WTC11 (cell line): ENCODE results near the gene PARD3B. TPM values are rescaled to one million over a fixed set of nuclear protein-coding genes. Genes with fewer than 3 reads are reported as not detected.

Source experiments
- ATAC-seq: fragments of 200-7000 bp; cut with Tn5 transposase; 2 replicates; pipeline ENCODE4 v1.10.0; 2021; ENCODE audit warnings: mild to moderate bottlenecking, moderate library complexity
- CTCF ChIA-PET: fragments of 300-600 bp; sonication (Branson Sonifier 250); formaldehyde crosslinking; loops from one replicate; lab custom pipeline; 2021; ENCODE audit warnings: antibody characterized with exemption; lab: Charles Lee
- POLR2A ChIA-PET: fragments of 350-600 bp; sonication (Branson Sonifier 250); formaldehyde crosslinking; loops from one replicate; lab custom pipeline; 2021; ENCODE audit warnings: antibody characterized with exemption; lab: Charles Lee
- DNase-seq: peaks from one replicate; pipeline ENCODE4 v3.0.0; 2021; ENCODE audit warnings: low spot score
- H3K27ac Mint-ChIP-seq: 2 replicates; pipeline ENCODE4 v1.8.0; 2021; ENCODE audit warnings: mixed read lengths
- H3K27me3 Mint-ChIP-seq: 2 replicates; pipeline ENCODE4 v1.8.0; 2021; ENCODE audit warnings: low read depth, mild to moderate bottlenecking, moderate library complexity, mixed read lengths
- H3K36me3 Mint-ChIP-seq: 2 replicates; pipeline ENCODE4 v1.8.0; 2021; ENCODE audit warnings: mixed read lengths
- H3K4me1 Mint-ChIP-seq: 2 replicates; pipeline ENCODE4 v1.8.0; 2022; ENCODE audit warnings: mixed read lengths
- H3K4me3 Mint-ChIP-seq: 2 replicates; pipeline ENCODE4 v1.8.0; 2021; ENCODE audit warnings: mild to moderate bottlenecking, moderate library complexity, mixed read lengths
- H3K9me3 Mint-ChIP-seq: 2 replicates; pipeline ENCODE4 v1.8.0; 2021; ENCODE audit warnings: mixed read lengths
- ELF4 ChIP-seq: sonication (generic); formaldehyde crosslinking; IDR thresholded peaks from 2 replicates; pipeline ENCODE4 v1.8.1; 2022; ENCODE audit warnings: low read depth, mild to moderate bottlenecking, moderate library complexity, missing genetic modification reagents
- FOXP1 ChIP-seq: sonication (generic); formaldehyde crosslinking; IDR thresholded peaks from 2 replicates; pipeline ENCODE4 v1.8.0; 2022; ENCODE audit warnings: missing genetic modification reagents, mild to moderate bottlenecking, moderate library complexity, borderline replicate concordance
- GRHL2 ChIP-seq: fragments of 250-450 bp; sonication (Bioruptor Pico); IDR thresholded peaks from 2 replicates; pipeline ENCODE4 v1.8.0; 2022; ENCODE audit warnings: mild to moderate bottlenecking, moderate library complexity; ENCODE audit not compliant: insufficient replicate concordance, severe bottlenecking
- JAZF1 ChIP-seq: fragments of 250-450 bp; sonication (Bioruptor Pico); IDR thresholded peaks from 2 replicates; pipeline ENCODE4 v1.9.0; 2021; ENCODE audit warnings: moderate library complexity, mild to moderate bottlenecking, inconsistent platforms
- NR2C2 ChIP-seq: sonication (generic); formaldehyde crosslinking; IDR thresholded peaks from 2 replicates; pipeline ENCODE4 v1.8.0; 2022; ENCODE audit warnings: mild to moderate bottlenecking, missing genetic modification reagents
- SMAD3 ChIP-seq: sonication (generic); formaldehyde crosslinking; IDR thresholded peaks from 2 replicates; pipeline ENCODE4 v1.8.0; 2022; ENCODE audit warnings: missing genetic modification reagents, mild to moderate bottlenecking, borderline replicate concordance
- TCF7 ChIP-seq: sonication (generic); formaldehyde crosslinking; IDR thresholded peaks from 2 replicates; pipeline ENCODE4 v1.8.0; 2022; ENCODE audit warnings: mild to moderate bottlenecking, low read depth, missing genetic modification reagents, moderate library complexity
- TP53 ChIP-seq: sonication (generic); formaldehyde crosslinking; IDR thresholded peaks from 2 replicates; pipeline ENCODE4 v1.8.1; 2023; ENCODE audit warnings: mild to moderate bottlenecking, missing genetic modification reagents
- ZNF121 ChIP-seq: sonication (generic); formaldehyde crosslinking; IDR thresholded peaks from 2 replicates; pipeline ENCODE4 v1.8.0; 2023; ENCODE audit warnings: missing genetic modification reagents
- ZNF232 ChIP-seq: sonication (generic); formaldehyde crosslinking; IDR thresholded peaks from 2 replicates; pipeline ENCODE4 v1.8.0; 2022; ENCODE audit warnings: mild to moderate bottlenecking, missing genetic modification reagents
- ZNF263 ChIP-seq: sonication (generic); formaldehyde crosslinking; IDR thresholded peaks from 2 replicates; pipeline ENCODE4 v1.8.1; 2022; ENCODE audit warnings: low read depth, mild to moderate bottlenecking, moderate library complexity, missing genetic modification reagents
- ZNF396 ChIP-seq: fragments of 250-450 bp; sonication (Bioruptor Pico); IDR thresholded peaks from 2 replicates; pipeline ENCODE4 v1.8.0; 2021; ENCODE audit warnings: mild to moderate bottlenecking, moderate library complexity, borderline replicate concordance
- ZNF671 ChIP-seq: fragments of 250-450 bp; sonication (Bioruptor Pico); IDR thresholded peaks from 2 replicates; pipeline ENCODE4 v1.8.0; 2021; ENCODE audit warnings: mild to moderate bottlenecking
- total RNA-seq: library from RNA; stranded (reverse); gene quantifications from 3 replicates; pipeline ENCODE4 v1.2.3, GENCODE V29; 2021
- TF ChIP-seq, protein P1 (sequence below): sonication (generic); formaldehyde crosslinking; IDR thresholded peaks from 2 replicates; pipeline ENCODE4 v1.8.1; 2023; ENCODE audit warnings: mild to moderate bottlenecking, missing genetic modification reagents, borderline replicate concordance
- TF ChIP-seq, protein P2 (sequence below): sonication (generic); formaldehyde crosslinking; IDR thresholded peaks from 2 replicates; pipeline ENCODE4 v1.8.1; 2023; ENCODE audit warnings: mild to moderate bottlenecking, moderate library complexity, missing genetic modification reagents
- TF ChIP-seq, protein P3 (sequence below): sonication (generic); formaldehyde crosslinking; conservative IDR thresholded peaks from 2 replicates; pipeline ENCODE4 v1.8.1; 2022; ENCODE audit warnings: mild to moderate bottlenecking, missing genetic modification reagents
- TF ChIP-seq, protein P4 (sequence below): sonication (generic); formaldehyde crosslinking; IDR thresholded peaks from 2 replicates; pipeline ENCODE4 v1.8.0; 2022; ENCODE audit warnings: mild to moderate bottlenecking, missing genetic modification reagents
- TF ChIP-seq, protein P5 (sequence below): sonication (generic); formaldehyde crosslinking; IDR thresholded peaks from 2 replicates; pipeline ENCODE4 v1.8.0; 2022; ENCODE audit warnings: mild to moderate bottlenecking, missing genetic modification reagents
- TF ChIP-seq, protein P6 (sequence below): sonication (generic); formaldehyde crosslinking; IDR thresholded peaks from 2 replicates; pipeline ENCODE4 v1.8.1; 2022; ENCODE audit warnings: low read depth, mild to moderate bottlenecking, moderate library complexity, missing genetic modification reagents, borderline replicate concordance

Gene PARD3B
- total RNA-seq, 1 experiment from 2014 or later, result 5.6 TPM

DNA sequence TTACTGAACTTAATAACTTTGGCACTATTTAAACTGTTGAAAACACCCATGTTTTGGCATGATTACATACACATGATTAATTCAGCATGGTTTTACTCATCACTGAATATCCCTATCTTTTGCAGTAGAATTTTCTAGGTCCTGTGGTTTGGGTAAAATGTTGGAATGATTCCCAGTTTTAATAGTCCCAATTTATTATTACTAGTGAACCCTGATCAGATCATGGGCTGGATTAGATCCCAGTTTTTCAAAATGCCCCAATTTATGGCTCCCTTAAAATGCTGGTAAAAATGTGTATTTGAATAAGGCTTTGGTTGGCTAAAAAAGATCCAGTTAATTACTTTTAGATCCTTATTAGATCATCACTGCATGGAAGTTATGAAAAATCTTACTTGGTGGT, 863.4 kb downstream of the PARD3B start (continued):
- no peak for TF ChIP-seq TP53 (CRISPR knock-in tag)
- TF ChIP-seq, all 79 proteins: peak for 0

DNA sequence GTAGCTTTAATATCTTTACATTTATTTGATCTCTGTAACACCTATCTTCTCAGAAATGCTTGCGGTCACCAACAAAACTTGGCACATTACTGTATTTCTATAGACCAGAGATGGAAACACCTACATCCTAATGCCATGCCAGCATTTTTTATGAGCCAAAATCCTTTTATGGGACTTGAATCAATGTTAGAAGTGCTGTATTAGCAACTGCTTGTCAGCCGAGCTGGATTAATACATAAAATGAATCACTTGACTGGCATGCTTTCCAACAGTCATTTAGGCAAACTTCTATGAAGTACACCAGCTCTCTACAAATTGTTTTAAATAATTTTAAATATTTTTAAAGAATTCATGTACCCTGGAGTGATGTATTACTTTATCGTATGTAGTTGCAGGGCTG, 864.1 kb downstream of the PARD3B start:
- ATAC-seq (no peak), DNase-seq (no peak)
- POLR2A ChIA-PET, result no interaction called here
- H3K9me3 Mint-ChIP-seq, result no peaks in the 10 kb centered on the region; the same call in 1 of the 2 replicates
- CTCF ChIA-PET, result interaction anchor here (0.6 kb wide), 1 partner anchor 110 kb away, joined by 4 read pairs; no protein-coding TSS in a partner anchor
- no peaks in the 10 kb centered on the region for H3K36me3 Mint-ChIP-seq
- H3K4me3 Mint-ChIP-seq, result no peak overlapping the region
- no peak overlapping the region for H3K27ac Mint-ChIP-seq
- H3K27me3 Mint-ChIP-seq, result no peaks in the 10 kb centered on the region
- TF ChIP-seq JAZF1 (CRISPR knock-in tag), result no peak
- TF ChIP-seq, protein P1, sequence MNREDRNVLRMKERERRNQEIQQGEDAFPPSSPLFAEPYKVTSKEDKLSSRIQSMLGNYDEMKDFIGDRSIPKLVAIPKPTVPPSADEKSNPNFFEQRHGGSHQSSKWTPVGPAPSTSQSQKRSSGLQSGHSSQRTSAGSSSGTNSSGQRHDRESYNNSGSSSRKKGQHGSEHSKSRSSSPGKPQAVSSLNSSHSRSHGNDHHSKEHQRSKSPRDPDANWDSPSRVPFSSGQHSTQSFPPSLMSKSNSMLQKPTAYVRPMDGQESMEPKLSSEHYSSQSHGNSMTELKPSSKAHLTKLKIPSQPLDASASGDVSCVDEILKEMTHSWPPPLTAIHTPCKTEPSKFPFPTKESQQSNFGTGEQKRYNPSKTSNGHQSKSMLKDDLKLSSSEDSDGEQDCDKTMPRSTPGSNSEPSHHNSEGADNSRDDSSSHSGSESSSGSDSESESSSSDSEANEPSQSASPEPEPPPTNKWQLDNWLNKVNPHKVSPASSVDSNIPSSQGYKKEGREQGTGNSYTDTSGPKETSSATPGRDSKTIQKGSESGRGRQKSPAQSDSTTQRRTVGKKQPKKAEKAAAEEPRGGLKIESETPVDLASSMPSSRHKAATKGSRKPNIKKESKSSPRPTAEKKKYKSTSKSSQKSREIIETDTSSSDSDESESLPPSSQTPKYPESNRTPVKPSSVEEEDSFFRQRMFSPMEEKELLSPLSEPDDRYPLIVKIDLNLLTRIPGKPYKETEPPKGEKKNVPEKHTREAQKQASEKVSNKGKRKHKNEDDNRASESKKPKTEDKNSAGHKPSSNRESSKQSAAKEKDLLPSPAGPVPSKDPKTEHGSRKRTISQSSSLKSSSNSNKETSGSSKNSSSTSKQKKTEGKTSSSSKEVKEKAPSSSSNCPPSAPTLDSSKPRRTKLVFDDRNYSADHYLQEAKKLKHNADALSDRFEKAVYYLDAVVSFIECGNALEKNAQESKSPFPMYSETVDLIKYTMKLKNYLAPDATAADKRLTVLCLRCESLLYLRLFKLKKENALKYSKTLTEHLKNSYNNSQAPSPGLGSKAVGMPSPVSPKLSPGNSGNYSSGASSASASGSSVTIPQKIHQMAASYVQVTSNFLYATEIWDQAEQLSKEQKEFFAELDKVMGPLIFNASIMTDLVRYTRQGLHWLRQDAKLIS, result no peak
- TF ChIP-seq ELF4 (CRISPR knock-in tag), result no peak
- TF ChIP-seq, protein P2, sequence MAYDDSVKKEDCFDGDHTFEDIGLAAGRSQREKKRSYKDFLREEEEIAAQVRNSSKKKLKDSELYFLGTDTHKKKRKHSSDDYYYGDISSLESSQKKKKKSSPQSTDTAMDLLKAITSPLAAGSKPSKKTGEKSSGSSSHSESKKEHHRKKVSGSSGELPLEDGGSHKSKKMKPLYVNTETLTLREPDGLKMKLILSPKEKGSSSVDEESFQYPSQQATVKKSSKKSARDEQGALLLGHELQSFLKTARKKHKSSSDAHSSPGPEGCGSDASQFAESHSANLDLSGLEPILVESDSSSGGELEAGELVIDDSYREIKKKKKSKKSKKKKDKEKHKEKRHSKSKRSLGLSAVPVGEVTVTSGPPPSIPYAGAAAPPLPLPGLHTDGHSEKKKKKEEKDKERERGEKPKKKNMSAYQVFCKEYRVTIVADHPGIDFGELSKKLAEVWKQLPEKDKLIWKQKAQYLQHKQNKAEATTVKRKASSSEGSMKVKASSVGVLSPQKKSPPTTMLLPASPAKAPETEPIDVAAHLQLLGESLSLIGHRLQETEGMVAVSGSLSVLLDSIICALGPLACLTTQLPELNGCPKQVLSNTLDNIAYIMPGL (CRISPR knock-in tag), result no peak
- no peak for TF ChIP-seq FOXP1 (CRISPR knock-in tag)
- TF ChIP-seq ZNF121 (CRISPR knock-in tag), result no peak
- TF ChIP-seq GRHL2 (CRISPR knock-in tag), result no peak
- TF ChIP-seq, protein P3, sequence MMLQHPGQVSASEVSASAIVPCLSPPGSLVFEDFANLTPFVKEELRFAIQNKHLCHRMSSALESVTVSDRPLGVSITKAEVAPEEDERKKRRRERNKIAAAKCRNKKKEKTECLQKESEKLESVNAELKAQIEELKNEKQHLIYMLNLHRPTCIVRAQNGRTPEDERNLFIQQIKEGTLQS (CRISPR knock-in tag), result no peak
- TF ChIP-seq, protein P4, sequence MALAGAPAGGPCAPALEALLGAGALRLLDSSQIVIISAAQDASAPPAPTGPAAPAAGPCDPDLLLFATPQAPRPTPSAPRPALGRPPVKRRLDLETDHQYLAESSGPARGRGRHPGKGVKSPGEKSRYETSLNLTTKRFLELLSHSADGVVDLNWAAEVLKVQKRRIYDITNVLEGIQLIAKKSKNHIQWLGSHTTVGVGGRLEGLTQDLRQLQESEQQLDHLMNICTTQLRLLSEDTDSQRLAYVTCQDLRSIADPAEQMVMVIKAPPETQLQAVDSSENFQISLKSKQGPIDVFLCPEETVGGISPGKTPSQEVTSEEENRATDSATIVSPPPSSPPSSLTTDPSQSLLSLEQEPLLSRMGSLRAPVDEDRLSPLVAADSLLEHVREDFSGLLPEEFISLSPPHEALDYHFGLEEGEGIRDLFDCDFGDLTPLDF (CRISPR knock-in tag), result no peak
- H3K4me1 Mint-ChIP-seq, result no peaks in the 10 kb centered on the region

DNA sequence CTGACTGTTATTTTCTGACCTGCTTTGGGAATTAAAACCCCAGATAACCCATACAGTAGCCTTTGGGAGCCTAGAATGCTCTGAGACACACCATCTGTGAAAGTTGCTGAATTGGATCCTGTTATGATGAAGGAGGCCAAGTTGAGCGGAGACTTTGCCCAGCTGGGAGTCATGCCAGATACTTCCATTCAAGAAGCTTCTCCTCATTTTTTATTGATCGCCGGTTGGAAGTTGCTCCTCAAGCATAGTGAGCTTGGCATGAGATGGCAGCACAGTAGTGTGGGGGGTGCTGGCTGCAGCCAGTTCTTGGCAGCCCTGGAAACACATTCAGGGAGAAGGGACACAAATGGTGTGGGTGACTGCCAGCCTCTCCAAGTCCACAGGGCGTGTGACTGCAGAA, 866.3 kb downstream of the PARD3B start:
- POLR2A ChIA-PET, result no interaction called here
- H3K4me1 Mint-ChIP-seq, result no peaks in the 10 kb centered on the region
- H3K9me3 Mint-ChIP-seq, result no peaks in the 10 kb centered on the region
- no peak for DNase-seq
- CTCF ChIA-PET, result no interaction called here
- H3K4me3 Mint-ChIP-seq, result no peak overlapping the region
- no peaks in the 10 kb centered on the region for H3K36me3 Mint-ChIP-seq
- no peak for ATAC-seq
- H3K27me3 Mint-ChIP-seq, result no peaks in the 10 kb centered on the region
- H3K27ac Mint-ChIP-seq, result no peak overlapping the region
- no peak for TF ChIP-seq ZNF396
- TF ChIP-seq, protein P4 (CRISPR knock-in tag), result no peak
- no peak for TF ChIP-seq ZNF263 (CRISPR knock-in tag)
- TF ChIP-seq, protein P5, sequence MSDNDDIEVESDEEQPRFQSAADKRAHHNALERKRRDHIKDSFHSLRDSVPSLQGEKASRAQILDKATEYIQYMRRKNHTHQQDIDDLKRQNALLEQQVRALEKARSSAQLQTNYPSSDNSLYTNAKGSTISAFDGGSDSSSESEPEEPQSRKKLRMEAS (CRISPR knock-in tag), result no peak
- TF ChIP-seq, protein P6, sequence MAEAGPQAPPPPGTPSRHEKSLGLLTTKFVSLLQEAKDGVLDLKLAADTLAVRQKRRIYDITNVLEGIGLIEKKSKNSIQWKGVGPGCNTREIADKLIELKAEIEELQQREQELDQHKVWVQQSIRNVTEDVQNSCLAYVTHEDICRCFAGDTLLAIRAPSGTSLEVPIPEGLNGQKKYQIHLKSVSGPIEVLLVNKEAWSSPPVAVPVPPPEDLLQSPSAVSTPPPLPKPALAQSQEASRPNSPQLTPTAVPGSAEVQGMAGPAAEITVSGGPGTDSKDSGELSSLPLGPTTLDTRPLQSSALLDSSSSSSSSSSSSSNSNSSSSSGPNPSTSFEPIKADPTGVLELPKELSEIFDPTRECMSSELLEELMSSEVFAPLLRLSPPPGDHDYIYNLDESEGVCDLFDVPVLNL (CRISPR knock-in tag), result no peak
- no peak for TF ChIP-seq NR2C2 (CRISPR knock-in tag)
- TF ChIP-seq SMAD3 (CRISPR knock-in tag), result no peak
- TF ChIP-seq ZNF671 (CRISPR knock-in tag), result no peak
- TF ChIP-seq ZNF232 (CRISPR knock-in tag), result no peak
- no peak for TF ChIP-seq TCF7 (CRISPR knock-in tag)
